ENCODE measurements around the gene RAB3GAP1.

RAB3GAP1 gene

DNA sequence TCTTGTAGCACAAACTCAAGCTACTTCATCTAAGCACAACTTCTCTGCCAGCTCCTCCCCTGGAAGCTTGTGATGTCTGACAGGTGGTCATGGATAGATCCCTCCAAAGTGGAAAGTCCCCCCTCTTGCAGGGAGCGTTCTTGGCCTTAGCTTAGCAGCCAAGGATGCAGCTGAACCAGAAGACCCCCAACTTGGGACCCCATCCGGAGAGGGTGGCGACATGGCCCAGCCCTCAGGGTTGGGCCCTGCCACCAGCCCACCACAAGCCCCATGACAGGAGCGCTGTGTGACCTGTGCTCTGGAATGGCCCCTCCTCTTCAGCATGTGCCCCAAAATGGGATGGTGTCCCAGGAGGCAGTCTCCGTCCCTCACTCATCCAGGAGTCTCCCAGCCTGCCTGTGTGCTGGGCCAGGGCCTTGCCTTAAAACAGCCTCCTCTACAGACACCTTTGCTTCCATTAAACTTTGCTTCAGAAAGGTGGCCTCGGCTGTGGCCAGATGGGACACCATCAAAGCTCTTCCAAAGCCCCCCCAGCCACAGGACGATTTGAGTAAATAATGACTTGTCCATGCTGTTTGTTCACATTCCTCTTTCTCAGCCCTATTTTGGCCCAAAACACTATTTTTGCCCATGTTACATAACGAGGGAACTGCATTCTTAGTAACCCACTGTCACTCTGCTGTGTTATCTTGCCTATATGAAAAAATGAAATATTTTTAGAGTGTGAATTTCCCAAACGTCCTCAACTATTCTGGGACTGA lies 122.1 kb downstream of the RAB3GAP1 start:
- Histone ChIP-seq H3K9ac (ENCODE audit: low read depth, low read length) (no peak overlapping the region), H3K36me3 (ENCODE audit: control insufficient read depth, insufficient read depth, low read length) (peaks cover 2% of the 10 kb centered on the region), H3K9me3 (ENCODE audit: control insufficient read depth, insufficient read depth, low read length) (no peaks in the 10 kb centered on the region), H3K4me3 (ENCODE audit: low read depth, low read length) (no peak overlapping the region), H3K4me1 (ENCODE audit: control insufficient read depth, insufficient read depth, low read length) (no peaks in the 10 kb centered on the region), H3K27me3 (ENCODE audit: control insufficient read depth, insufficient read depth, low read length) (no peaks in the 10 kb centered on the region)

DNA sequence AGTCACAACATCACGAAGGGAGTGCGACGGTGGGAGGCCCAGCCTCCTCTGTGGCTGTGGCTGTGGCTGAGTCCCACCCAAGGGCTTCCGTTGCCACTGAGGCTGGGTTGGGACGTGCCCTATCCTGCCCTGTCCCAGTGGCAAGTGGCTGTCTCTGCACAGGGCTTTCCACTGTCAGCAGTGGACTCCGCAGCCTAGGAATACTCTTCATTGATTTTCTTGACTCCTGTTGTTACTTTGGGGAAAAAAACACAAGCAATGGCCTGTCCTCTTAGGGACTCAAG lies 122.7 kb downstream of the RAB3GAP1 start:
- Histone ChIP-seq H3K36me3 (ENCODE audit: control insufficient read depth, insufficient read depth, low read length) (peaks cover 2% of the 10 kb centered on the region), H3K9ac (ENCODE audit: low read depth, low read length) (no peak overlapping the region), H3K9me3 (ENCODE audit: control insufficient read depth, insufficient read depth, low read length) (no peaks in the 10 kb centered on the region), H3K4me3 (ENCODE audit: low read depth, low read length) (no peak overlapping the region), H3K4me1 (ENCODE audit: control insufficient read depth, insufficient read depth, low read length) (no peaks in the 10 kb centered on the region), H3K27me3 (ENCODE audit: control insufficient read depth, insufficient read depth, low read length) (no peaks in the 10 kb centered on the region)

GRCh38 chr2:135175177-135175576 lies 123.1 kb downstream of the RAB3GAP1 start:
- Histone ChIP-seq H3K4me3 (ENCODE audit: low read depth, low read length) (no peak overlapping the region), H3K4me1 (ENCODE audit: control insufficient read depth, insufficient read depth, low read length) (no peaks in the 10 kb centered on the region), H3K27me3 (ENCODE audit: control insufficient read depth, insufficient read depth, low read length) (no peaks in the 10 kb centered on the region), H3K36me3 (ENCODE audit: control insufficient read depth, insufficient read depth, low read length) (peaks cover 2% of the 10 kb centered on the region), H3K9ac (ENCODE audit: low read depth, low read length) (no peak overlapping the region), H3K9me3 (ENCODE audit: control insufficient read depth, insufficient read depth, low read length) (no peaks in the 10 kb centered on the region)

GRCh38 chr2:135179689-135180088 lies 127.6 kb downstream of the RAB3GAP1 start:
- Histone ChIP-seq H3K9ac (ENCODE audit: low read depth, low read length) (no peak overlapping the region), H3K4me3 (ENCODE audit: low read depth, low read length) (no peak overlapping the region), H3K4me1 (ENCODE audit: control insufficient read depth, insufficient read depth, low read length) (peaks cover 6% of the 10 kb centered on the region), H3K9me3 (ENCODE audit: control insufficient read depth, insufficient read depth, low read length) (no peaks in the 10 kb centered on the region), H3K27me3 (ENCODE audit: control insufficient read depth, insufficient read depth, low read length) (no peaks in the 10 kb centered on the region), H3K36me3 (ENCODE audit: control insufficient read depth, insufficient read depth, low read length) (no peaks in the 10 kb centered on the region)

DNA sequence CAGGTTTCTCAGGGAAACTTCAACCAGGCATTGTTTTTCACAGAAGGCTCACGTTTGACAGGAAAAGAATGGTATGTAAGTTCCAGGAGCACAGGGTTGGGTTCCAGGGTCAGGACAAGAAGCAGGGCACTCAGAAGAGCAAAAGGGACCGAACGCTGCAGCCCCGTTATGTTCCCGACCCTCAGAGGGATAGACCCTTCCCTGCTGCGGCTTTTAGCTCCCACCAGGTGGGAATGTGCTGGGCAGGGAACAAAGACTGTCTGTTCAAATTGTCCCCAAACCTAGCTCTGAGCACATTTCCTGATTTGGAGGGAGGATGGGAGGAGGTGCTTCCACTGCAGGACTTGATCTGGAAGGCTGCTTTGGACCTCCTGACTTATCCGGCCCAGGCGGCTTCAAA lies 130.1 kb downstream of the RAB3GAP1 start:
- Histone ChIP-seq H3K9ac (ENCODE audit: low read depth, low read length) (no peak overlapping the region), H3K4me3 (ENCODE audit: low read depth, low read length) (no peak overlapping the region), H3K9me3 (ENCODE audit: control insufficient read depth, insufficient read depth, low read length) (no peaks in the 10 kb centered on the region), H3K27me3 (ENCODE audit: control insufficient read depth, insufficient read depth, low read length) (no peaks in the 10 kb centered on the region), H3K4me1 (ENCODE audit: control insufficient read depth, insufficient read depth, low read length) (peaks cover 6% of the 10 kb centered on the region), H3K36me3 (ENCODE audit: control insufficient read depth, insufficient read depth, low read length) (no peaks in the 10 kb centered on the region)

DNA sequence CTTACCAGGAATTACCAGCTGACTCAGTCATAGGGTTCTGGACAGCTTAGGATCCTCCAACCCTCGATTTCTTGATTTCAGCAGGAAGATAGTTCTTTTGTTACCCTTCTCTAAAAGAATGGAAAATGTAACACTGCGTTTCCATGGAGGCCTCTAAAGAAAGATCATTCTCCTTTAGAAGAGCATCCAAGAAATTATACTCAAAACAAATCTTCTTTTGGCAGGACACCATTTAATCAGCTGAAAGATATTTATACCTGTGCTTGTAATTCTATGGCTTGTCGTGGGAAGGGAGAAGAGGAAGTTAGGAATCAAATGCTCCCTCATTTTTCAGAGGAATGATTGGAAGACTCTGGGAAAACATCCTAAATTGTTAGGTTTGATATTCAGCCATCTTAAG lies 130.5 kb downstream of the RAB3GAP1 start:
- no peaks in the 10 kb centered on the region for H3K9me3 ChIP-seq (ENCODE audit: control insufficient read depth, insufficient read depth, low read length)

DNA sequence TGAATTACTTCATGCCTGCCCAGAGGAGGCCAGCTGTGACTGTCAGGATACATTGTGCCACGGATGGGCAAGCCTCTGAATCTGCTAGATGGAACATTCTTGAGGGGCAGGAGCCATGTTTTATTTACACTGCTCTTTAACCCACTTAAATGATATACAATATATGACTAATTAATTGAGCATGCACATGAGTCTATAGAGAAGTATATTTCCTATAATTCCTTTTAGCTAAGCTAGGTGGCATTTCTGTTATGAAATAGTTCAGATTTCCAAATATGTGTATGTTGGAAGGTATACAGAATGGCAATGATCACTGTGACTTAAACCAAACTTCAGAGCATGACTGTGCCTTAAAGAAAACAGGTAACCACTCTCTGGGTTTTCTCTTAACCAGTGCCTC lies 131.7 kb downstream of the RAB3GAP1 start:
- H3K4me1 ChIP-seq (ENCODE audit: control insufficient read depth, insufficient read depth, low read length), result peaks cover 6% of the 10 kb centered on the region
- no peaks in the 10 kb centered on the region for H3K36me3 ChIP-seq (ENCODE audit: control insufficient read depth, insufficient read depth, low read length)
- no peaks in the 10 kb centered on the region for H3K9me3 ChIP-seq (ENCODE audit: control insufficient read depth, insufficient read depth, low read length)
- no peak overlapping the region for H3K9ac ChIP-seq (ENCODE audit: low read depth, low read length)
- no peak overlapping the region for H3K4me3 ChIP-seq (ENCODE audit: low read depth, low read length)
- no peaks in the 10 kb centered on the region for H3K27me3 ChIP-seq (ENCODE audit: control insufficient read depth, insufficient read depth, low read length)

More for the DNA sequence above, 130.5 kb downstream of the RAB3GAP1 start:
- Histone ChIP-seq H3K4me3 (ENCODE audit: low read depth, low read length) (no peak overlapping the region), H3K36me3 (ENCODE audit: control insufficient read depth, insufficient read depth, low read length) (no peaks in the 10 kb centered on the region), H3K27me3 (ENCODE audit: control insufficient read depth, insufficient read depth, low read length) (no peaks in the 10 kb centered on the region), H3K4me1 (ENCODE audit: control insufficient read depth, insufficient read depth, low read length) (peaks cover 6% of the 10 kb centered on the region), H3K9ac (ENCODE audit: low read depth, low read length) (no peak overlapping the region)

DNA sequence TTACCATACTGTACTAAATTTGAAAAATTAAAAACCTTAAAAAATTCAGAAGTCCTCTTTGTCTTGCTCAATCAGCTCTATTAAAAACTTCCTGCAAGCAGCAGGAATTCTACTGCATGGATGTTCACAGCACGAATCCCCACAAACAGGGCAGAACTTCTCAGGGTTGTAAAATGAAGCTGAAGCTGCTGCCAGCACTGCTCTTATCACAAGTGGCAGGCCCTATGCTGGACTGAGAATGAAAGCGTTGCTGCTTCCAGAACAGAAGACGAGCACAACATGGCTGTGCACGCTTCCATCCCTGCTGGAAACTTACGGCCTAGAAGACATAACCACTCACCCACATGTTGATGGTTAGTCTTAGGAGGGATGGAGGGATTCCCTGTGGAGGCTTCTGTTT lies 134.0 kb downstream of the RAB3GAP1 start:
- Histone ChIP-seq H3K4me3 (ENCODE audit: low read depth, low read length) (no peak overlapping the region), H3K9ac (ENCODE audit: low read depth, low read length) (no peak overlapping the region), H3K27me3 (ENCODE audit: control insufficient read depth, insufficient read depth, low read length) (no peaks in the 10 kb centered on the region), H3K4me1 (ENCODE audit: control insufficient read depth, insufficient read depth, low read length) (peaks cover 6% of the 10 kb centered on the region), H3K9me3 (ENCODE audit: control insufficient read depth, insufficient read depth, low read length) (no peaks in the 10 kb centered on the region), H3K36me3 (ENCODE audit: control insufficient read depth, insufficient read depth, low read length) (no peaks in the 10 kb centered on the region)

DNA sequence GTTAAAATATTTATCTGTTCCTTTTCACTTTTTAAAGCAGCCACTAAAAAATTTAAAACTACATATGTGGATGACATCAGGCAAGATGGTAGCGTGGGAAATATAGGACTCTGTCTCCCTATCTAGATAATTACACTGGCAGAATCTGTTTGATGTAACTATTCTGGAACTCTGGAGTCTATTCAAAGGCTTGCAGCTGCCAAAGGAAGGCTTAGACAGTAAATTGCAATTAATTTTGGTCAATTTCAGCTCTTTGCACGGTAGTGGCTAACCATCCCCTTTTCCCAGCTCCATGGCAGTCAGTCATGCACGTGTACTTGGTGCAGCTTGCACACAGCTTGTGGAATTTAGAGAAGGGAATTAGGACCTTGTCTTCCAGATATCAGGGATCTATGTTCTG lies 135.2 kb downstream of the RAB3GAP1 start:
- Histone ChIP-seq H3K9me3 (ENCODE audit: control insufficient read depth, insufficient read depth, low read length) (no peaks in the 10 kb centered on the region), H3K27me3 (ENCODE audit: control insufficient read depth, insufficient read depth, low read length) (no peaks in the 10 kb centered on the region), H3K4me3 (ENCODE audit: low read depth, low read length) (no peak overlapping the region), H3K4me1 (ENCODE audit: control insufficient read depth, insufficient read depth, low read length) (peaks cover 3% of the 10 kb centered on the region), H3K36me3 (ENCODE audit: control insufficient read depth, insufficient read depth, low read length) (no peaks in the 10 kb centered on the region), H3K9ac (ENCODE audit: low read depth, low read length) (no peak overlapping the region)

DNA sequence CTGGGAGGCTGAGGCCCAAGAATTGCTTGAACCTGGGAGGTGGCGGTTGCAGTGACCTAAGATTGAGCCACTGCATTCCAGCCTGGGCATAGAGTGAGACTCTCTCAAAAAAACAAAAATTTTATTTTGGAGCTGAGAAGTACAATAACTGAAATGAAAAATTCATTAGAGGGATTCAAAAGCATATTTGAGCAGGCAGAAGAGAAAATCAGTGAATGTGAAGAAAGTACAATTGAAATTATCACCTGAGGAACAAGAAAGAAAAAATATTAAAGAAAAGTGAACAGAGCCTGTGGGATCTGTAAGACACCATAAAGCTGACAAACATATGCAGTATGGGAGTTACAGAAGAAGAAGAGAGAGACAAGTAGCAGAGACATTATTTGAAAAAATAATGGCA lies 137.1 kb downstream of the RAB3GAP1 start:
- no peaks in the 10 kb centered on the region for H3K4me1 ChIP-seq (ENCODE audit: control insufficient read depth, insufficient read depth, low read length)
- no peaks in the 10 kb centered on the region for H3K27me3 ChIP-seq (ENCODE audit: control insufficient read depth, insufficient read depth, low read length)
- H3K4me3 ChIP-seq (ENCODE audit: low read depth, low read length), result no peak overlapping the region
- H3K9me3 ChIP-seq (ENCODE audit: control insufficient read depth, insufficient read depth, low read length), result no peaks in the 10 kb centered on the region
- no peak overlapping the region for H3K9ac ChIP-seq (ENCODE audit: low read depth, low read length)
- no peaks in the 10 kb centered on the region for H3K36me3 ChIP-seq (ENCODE audit: control insufficient read depth, insufficient read depth, low read length)

- Histone ChIP-seq H3K9me3 (ENCODE audit: control insufficient read depth, insufficient read depth, low read length) (no peaks in the 10 kb centered on the region), H3K9ac (ENCODE audit: low read depth, low read length) (no peak overlapping the region), H3K4me3 (ENCODE audit: low read depth, low read length) (no peak overlapping the region), H3K36me3 (ENCODE audit: control insufficient read depth, insufficient read depth, low read length) (no peaks in the 10 kb centered on the region), H3K27me3 (ENCODE audit: control insufficient read depth, insufficient read depth, low read length) (no peaks in the 10 kb centered on the region), H3K4me1 (ENCODE audit: control insufficient read depth, insufficient read depth, low read length) (no peaks in the 10 kb centered on the region)
These were observed 138.7 kb downstream of the RAB3GAP1 start for GRCh38 chr2:135190799-135191198.

GRCh38 chr2:135198481-135198880 lies 146.4 kb downstream of the RAB3GAP1 start:
- no peaks in the 10 kb centered on the region for H3K9me3 ChIP-seq (ENCODE audit: control insufficient read depth, insufficient read depth, low read length)
- H3K9ac ChIP-seq (ENCODE audit: low read depth, low read length), result no peak overlapping the region
- H3K4me3 ChIP-seq (ENCODE audit: low read depth, low read length), result no peak overlapping the region
- no peaks in the 10 kb centered on the region for H3K27me3 ChIP-seq (ENCODE audit: control insufficient read depth, insufficient read depth, low read length)
- H3K36me3 ChIP-seq (ENCODE audit: control insufficient read depth, insufficient read depth, low read length), result no peaks in the 10 kb centered on the region
- no peaks in the 10 kb centered on the region for H3K4me1 ChIP-seq (ENCODE audit: control insufficient read depth, insufficient read depth, low read length)

All from iPS-15b (cell line).